H1 (cell line): ENCODE results near the gene ZBTB7A. TPM values are rescaled to one million over a fixed set of nuclear protein-coding genes. Genes with fewer than 3 reads are reported as not detected.

ENCODE experiments used
- CTCF ChIA-PET: fragments of 300-600 bp; sonication (Branson Sonifier 250); formaldehyde crosslinking; loops from one replicate; lab custom pipeline; 2021; ENCODE audit not compliant: partially characterized antibody; lab: Charles Lee
- POLR2A ChIA-PET: fragments of 300-600 bp; sonication (Branson Sonifier 250); formaldehyde crosslinking; loops from one replicate; lab custom pipeline; 2021; ENCODE audit warnings: inconsistent platforms; ENCODE audit not compliant: partially characterized antibody; lab: Charles Lee
- DNase-seq, 2 experiments: peaks; one replicate each; pipeline versions ENCODE4 v3.0.0 to v3.0.0-alpha.2; 2010 to 2022; ENCODE audit warnings: low spot score in 2 of 2, low read depth in 1 of 2, mixed read lengths in 1 of 2
- FAIRE-seq: peaks from 2 replicates; lab custom pipeline; 2011; peaks lifted over from hg19 to GRCh38; lab: Jason Lieb, UNC
- H2AFZ ChIP-seq: 2 replicates; pipeline ENCODE4 v1.8.1; 2012; ENCODE audit warnings: low read length, inconsistent platforms
- H2AK5ac ChIP-seq: 2 replicates; pipeline ENCODE4 v1.6.1; 2013; ENCODE audit warnings: low read depth, low read length
- H2BK120ac ChIP-seq: replicated peaks from 2 replicates; pipeline ENCODE3; 2013; ENCODE audit warnings: low read depth, low read length, inconsistent platforms
- H2BK12ac ChIP-seq: 2 replicates; pipeline ENCODE4 v1.6.1; 2013; ENCODE audit warnings: low read depth, low read length
- H2BK15ac ChIP-seq: 2 replicates; pipeline ENCODE4 v1.6.1; 2013; ENCODE audit warnings: low read length
- H2BK20ac ChIP-seq: 2 replicates; pipeline ENCODE4 v1.6.1; 2013; ENCODE audit warnings: low read length
- H2BK5ac ChIP-seq: 2 replicates; pipeline ENCODE4 v1.6.1; 2013; ENCODE audit warnings: low read depth, low read length
- H3K14ac ChIP-seq: 2 replicates; pipeline ENCODE4 v1.6.1; 2013; ENCODE audit warnings: inconsistent platforms; ENCODE audit not compliant: insufficient read length
- H3K18ac ChIP-seq: 2 replicates; pipeline ENCODE4 v1.6.1; 2013; ENCODE audit warnings: low read length; ENCODE audit errors: extremely low read depth
- H3K23ac ChIP-seq: 2 replicates; pipeline ENCODE4 v1.6.1; 2013; ENCODE audit warnings: inconsistent platforms; ENCODE audit not compliant: insufficient read length
- H3K23me2 ChIP-seq: 2 replicates; pipeline ENCODE4 v1.6.1; 2013; ENCODE audit warnings: low read depth, low read length
- H3K27ac ChIP-seq: 2 replicates; pipeline ENCODE4 v1.6.1; 2011; ENCODE audit warnings: low read depth, low read length, inconsistent platforms
- H3K27me3 ChIP-seq, 4 experiments: replicated peaks in 1 of 4; 1 replicate in 1 of 4; 2 replicates in 3 of 4; pipeline versions ENCODE4 v1.6.1 to v1.8.1; 2011 to 2013; ENCODE audit warnings: low read length in 3 of 4, mild to moderate bottlenecking in 3 of 4, inconsistent platforms in 2 of 4, mixed read lengths in 2 of 4, moderate library complexity in 1 of 4; ENCODE audit not compliant: control insufficient read depth in 3 of 4, insufficient read depth in 3 of 4; ENCODE audit errors: extremely low read depth in 1 of 4
- H3K36me3 ChIP-seq, 4 experiments: 2 replicates each; pipeline versions ENCODE4 v1.6.1 to v1.8.1; 2011 to 2013; ENCODE audit warnings: mild to moderate bottlenecking in 4 of 4, low read length in 3 of 4, moderate library complexity in 2 of 4, control low read depth in 1 of 4, inconsistent platforms in 1 of 4; ENCODE audit not compliant: insufficient read depth in 4 of 4, control insufficient read depth in 2 of 4
- H3K4ac ChIP-seq: replicated peaks from 2 replicates; pipeline ENCODE3; 2013; ENCODE audit warnings: low read length, low read depth, mixed read lengths, inconsistent platforms; ENCODE audit not compliant: insufficient read length
- H3K4me1 ChIP-seq, 4 experiments: replicated peaks in 1 of 4; 1 replicate in 1 of 4; 2 replicates in 3 of 4; pipeline versions ENCODE4 v1.6.1 to v1.8.1; 2011 to 2013; ENCODE audit warnings: low read length in 3 of 4, inconsistent platforms in 2 of 4, mixed read lengths in 1 of 4; ENCODE audit not compliant: insufficient read depth in 4 of 4, control insufficient read depth in 3 of 4
- H3K4me2 ChIP-seq, 2 experiments: 2 replicates each; pipeline versions ENCODE4 v1.6.1 to v1.8.1; 2011 to 2013; ENCODE audit warnings: low read depth in 2 of 2, low read length in 2 of 2, control low read depth in 1 of 2, inconsistent platforms in 1 of 2, mild to moderate bottlenecking in 1 of 2; ENCODE audit not compliant: insufficient read depth in 1 of 2
- H3K4me3 ChIP-seq, 4 experiments: fragments of 200-600, 300-600 bp in 1 of 4; sonication (generic), shearing (Covaris generic), sonication (Bioruptor Twin) in 1 of 4; 2 replicates each; pipeline versions ENCODE4 v1.5.1 to v1.8.1; 2011 to 2016; ENCODE audit warnings: low read length in 4 of 4, low read depth in 3 of 4, control low read depth in 2 of 4, inconsistent platforms in 2 of 4, mild to moderate bottlenecking in 2 of 4, mixed read lengths in 1 of 4, moderate library complexity in 1 of 4; ENCODE audit not compliant: insufficient read depth in 2 of 4; ENCODE audit errors: extremely low read depth in 1 of 4
- H3K56ac ChIP-seq: replicated peaks from 2 replicates; pipeline ENCODE3; 2013; ENCODE audit warnings: low read depth, mild to moderate bottlenecking, mixed read lengths, low read length, inconsistent platforms; ENCODE audit not compliant: insufficient read length
- H3K79me1 ChIP-seq: 2 replicates; pipeline ENCODE4 v1.6.1; 2013; ENCODE audit warnings: low read depth, low read length, control low read depth
- H3K79me2 ChIP-seq, 2 experiments: 2 replicates each; pipeline versions ENCODE4 v1.6.1 to v1.8.1; 2012 to 2013; ENCODE audit warnings: low read length in 2 of 2, mild to moderate bottlenecking in 2 of 2, inconsistent platforms in 1 of 2; ENCODE audit not compliant: insufficient read depth in 2 of 2, control insufficient read depth in 1 of 2
- H3K9ac ChIP-seq, 4 experiments: replicated peaks in 1 of 4; 1 replicate in 1 of 4; 2 replicates in 3 of 4; pipeline versions ENCODE4 v1.6.1 to v1.8.1; 2011 to 2013; ENCODE audit warnings: low read depth in 3 of 4, low read length in 3 of 4, control low read depth in 2 of 4, mild to moderate bottlenecking in 2 of 4, moderate library complexity in 2 of 4, inconsistent platforms in 1 of 4; ENCODE audit errors: extremely low read depth in 1 of 4
- H3K9me3 ChIP-seq, 2 experiments: 2 replicates each; pipeline versions ENCODE4 v1.6.1 to v1.8.1; 2012 to 2013; ENCODE audit warnings: mild to moderate bottlenecking in 2 of 2, moderate library complexity in 2 of 2, control low read depth in 1 of 2, inconsistent platforms in 1 of 2, low read depth in 1 of 2, low read length in 1 of 2, mixed read lengths in 1 of 2; ENCODE audit not compliant: insufficient read depth in 2 of 2
- H4K20me1 ChIP-seq, 2 experiments: replicated peaks in 1 of 2; 2 replicates each; pipeline versions ENCODE3 to v1.8.1; 2011 to 2013; ENCODE audit warnings: inconsistent platforms in 2 of 2, low read length in 2 of 2, mild to moderate bottlenecking in 1 of 2; ENCODE audit not compliant: insufficient read depth in 2 of 2, control insufficient read depth in 1 of 2
- H4K5ac ChIP-seq: 2 replicates; pipeline ENCODE4 v1.6.1; 2013; ENCODE audit warnings: low read length, low read depth, mixed read lengths, inconsistent platforms; ENCODE audit not compliant: insufficient read length
- H4K8ac ChIP-seq: 2 replicates; pipeline ENCODE4 v1.8.0; 2013; ENCODE audit warnings: mild to moderate bottlenecking, moderate library complexity, low read length, inconsistent platforms; ENCODE audit not compliant: insufficient read depth; ENCODE audit errors: extremely low read depth
- H4K91ac ChIP-seq: replicated peaks from 2 replicates; pipeline ENCODE3; 2013; ENCODE audit warnings: low read length, mixed read lengths, inconsistent platforms; ENCODE audit not compliant: insufficient read length
- CEBPB ChIP-seq: IDR thresholded peaks from 2 replicates; pipeline ENCODE4 v1.6.1; 2012; ENCODE audit warnings: low read depth, low read length
- WGBS, 2 experiments: shearing (Covaris generic) in 1 of 2; methylation state at CpG; one replicate each; pipeline versions ENCODE4 v1.1.6 to v1.1.7; 2013 to 2015; ENCODE audit warnings: low lambda C conversion rate in 2 of 2, mixed read lengths in 2 of 2, inconsistent platforms in 1 of 2, low coverage in 1 of 2, missing lambda C conversion rate in 1 of 2; ENCODE audit not compliant: insufficient replicate concordance in 2 of 2, insufficient coverage in 1 of 2, insufficient read length in 1 of 2; ENCODE audit errors: extremely low coverage in 1 of 2, missing lambda C conversion rate in 1 of 2; 5-methylcytosine and 5-hydroxymethylcytosine counted together
- polyA plus RNA-seq, 7 experiments: library from polyadenylated mRNA; depleted of rRNA in 3 of 7; stranded (reverse) in 5 of 7; unstranded in 2 of 7; fragments of >200 nt in 5 of 7; fragments of 200-250 nt in 2 of 7; gene quantifications; 1 replicate in 5 of 7; 2 replicates in 1 of 7; 4 replicates in 1 of 7; pipeline versions ENCODE4 v1.2.1 to v1.2.3, GENCODE V29; 2011 to 2013; ENCODE audit warnings: missing spikeins in 2 of 7, mixed read lengths in 2 of 7
- total RNA-seq: library from RNA; stranded (reverse); fragmentation: NEBNext Ultra II Directional; extraction: Animal tissue kit (Norgen Biotek cat#: 25700); gene quantifications from 2 replicates; pipeline ENCODE4 v1.2.1, GENCODE V29; 2021

The ZBTB7A gene
- total and polyA plus RNA-seq, 2 of the 8 experiments (the other 6 are each of a cell fraction or from before 2014, with no cell fraction given) = 5.6 to 17.8 TPM

DNA sequence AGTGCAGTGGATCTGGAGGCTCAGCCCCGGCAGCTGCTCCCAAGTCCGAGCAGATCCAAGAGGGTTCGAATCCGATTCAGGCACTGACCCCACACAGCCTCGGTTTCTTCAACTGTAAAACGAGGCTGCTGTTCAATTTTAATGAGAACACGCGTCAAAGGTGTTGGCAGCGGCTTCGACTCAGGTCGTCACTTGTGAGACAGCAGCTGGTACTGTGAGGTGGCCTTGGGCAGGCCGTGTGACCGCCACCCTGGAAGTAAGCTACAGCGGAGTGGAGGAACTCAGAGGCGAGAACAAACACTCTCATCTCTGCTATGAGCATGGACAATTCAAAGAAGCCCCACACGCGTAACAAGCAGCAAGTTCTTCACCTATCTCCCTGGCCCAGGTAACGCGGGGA lies 47.5 kb upstream of the ZBTB7A start:
- Histone ChIP-seq H3K56ac (no peak overlapping the region), H3K27ac (no peak overlapping the region), H3K79me1 (peaks cover 4% of the 10 kb centered on the region), H2BK120ac (no peak overlapping the region), H3K9me3 (peaks cover 0 to 5% of the 10 kb centered on the region in 2 experiments; a peak in 1 of 4 replicates), H3K23ac (no peak overlapping the region), H3K27me3 (no peaks in the 10 kb centered on the region), H3K79me2 (peaks cover 0 to 5% of the 10 kb centered on the region in 2 experiments; a peak in 2 of 4 replicates), H3K4ac (no peak overlapping the region), H4K8ac (no peak overlapping the region), H3K36me3 (peaks cover 7 to 41% (median 25%) of the 10 kb centered on the region in 4 experiments), H2BK15ac (no peak overlapping the region), H3K18ac (no peak overlapping the region), H2BK20ac (no peak overlapping the region), H2AFZ (no peak overlapping the region), H2AK5ac (no peak overlapping the region), H4K20me1 (peaks cover 12 to 13% of the 10 kb centered on the region in 2 experiments), H3K4me1 (no peaks in the 10 kb centered on the region), H3K23me2 (no peaks in the 10 kb centered on the region), H2BK5ac (no peak overlapping the region), H4K5ac (no peak overlapping the region), H3K9ac (no peak overlapping the region), H4K91ac (no peak overlapping the region), H3K4me3 (no peak overlapping the region), H3K14ac (no peak overlapping the region), H3K4me2 (no peak overlapping the region), H2BK12ac (no peak overlapping the region)
- FAIRE-seq (no peak), DNase-seq (no peak)
- POLR2A ChIA-PET = interaction anchor here (0.8 to 1.8 kb wide), 2 partner anchors 10 to 12 kb away, joined by 3 to 5 read pairs; no protein-coding TSS in a partner anchor
- WGBS, 2 experiments = 93% methylated on average over 18 of the region's 19 CpGs; no CpG with 5 or more reads in 1 of the 2 experiments
- CTCF ChIA-PET = interaction anchor here (1.0 to 9.6 kb wide), 4 partner anchors 13 to 119 kb away, joined by 3 to 42 read pairs (median 5); no protein-coding TSS in a partner anchor
- no peak for TF ChIP-seq CEBPB
